GM12878 (cell line): ENCODE data around the gene DDO. TPM values are rescaled to one million over a fixed set of nuclear protein-coding genes. Genes with fewer than 3 reads are reported as not detected.

Source experiments
- ATAC-seq: fragments of 200-7000 bp; cut with Tn5 transposase; 3 replicates; pipeline ENCODE4 v1.9.1; 2020; ENCODE audit warnings: mild to moderate bottlenecking, moderate library complexity
- BruUV-seq: library from RNA; stranded (reverse); fragments of 400-500 nt; replicated peaks from 2 replicates; lab custom pipeline; 2021; lab: Mats Ljungman, UMichigan
- CTCF ChIA-PET: fragments of 300-600 bp; sonication (Branson Sonifier 250); formaldehyde crosslinking; extraction: SDS; loops from one replicate; lab custom pipeline; 2021; ENCODE audit warnings: inconsistent platforms; lab: Yijun Ruan, JAX
- POLR2A ChIA-PET: fragments of 350-600 bp; formaldehyde crosslinking; extraction: SDS; loops from one replicate; lab custom pipeline; 2021; ENCODE audit warnings: inconsistent platforms; lab: Charles Lee
- RAD21 ChIA-PET: fragments of 300-600 bp; sonication (Branson Sonifier 250); formaldehyde crosslinking; loops from one replicate; lab custom pipeline; 2023; ENCODE audit warnings: antibody characterized with exemption; ENCODE audit not compliant: unreplicated experiment; lab: Charles Lee
- SMC1A ChIA-PET: fragments of 300-600 bp; sonication (Branson Sonifier 250); formaldehyde crosslinking; loops from one replicate; lab custom pipeline; 2023; ENCODE audit not compliant: unreplicated experiment, uncharacterized antibody; lab: Charles Lee
- DNase-seq: peaks from one replicate; pipeline ENCODE4 v3.0.0-alpha.2; 2011; ENCODE audit warnings: low read depth, low spot score
- FAIRE-seq: peaks from 3 replicates; lab custom pipeline; 2011; peaks lifted over from hg19 to GRCh38; lab: Jason Lieb, UNC
- H2AFZ ChIP-seq: 2 replicates; pipeline ENCODE4 v1.6.0; 2011; ENCODE audit warnings: low read depth, low read length, control low read depth; ENCODE audit not compliant: control insufficient read depth
- H3K27ac ChIP-seq: 2 replicates; pipeline ENCODE4 v1.5.1; 2011; ENCODE audit warnings: control low read depth; ENCODE audit not compliant: control insufficient read depth, insufficient read depth
- H3K27me3 ChIP-seq, 2 experiments: replicated peaks in 1 of 2; 2 replicates each; pipeline versions ENCODE4 v1.6.0 to v1.6.1; 2011; ENCODE audit warnings: low read length in 1 of 2; ENCODE audit not compliant: control insufficient read depth in 2 of 2, insufficient read depth in 2 of 2
- H3K36me3 ChIP-seq, 2 experiments: 2 replicates each; pipeline ENCODE4 v1.5.1; 2011; ENCODE audit warnings: low read length in 1 of 2; ENCODE audit not compliant: control insufficient read depth in 2 of 2, insufficient read depth in 2 of 2
- H3K4me1 ChIP-seq: 2 replicates; pipeline ENCODE4 v1.6.1; 2011; ENCODE audit warnings: mild to moderate bottlenecking, low read length, moderate library complexity, mixed read lengths; ENCODE audit not compliant: control insufficient read depth, insufficient read depth
- H3K4me2 ChIP-seq: 2 replicates; pipeline ENCODE4 v1.6.0; 2011; ENCODE audit warnings: control low read depth; ENCODE audit not compliant: control insufficient read depth, insufficient read depth
- H3K4me3 ChIP-seq: fragments of 200-600 bp; sonication (generic); 2 replicates; pipeline ENCODE4 v1.5.1; 2016
- H3K79me2 ChIP-seq: 2 replicates; pipeline ENCODE4 v1.6.0; 2011; ENCODE audit warnings: low read length; ENCODE audit not compliant: control insufficient read depth, insufficient read depth
- H3K9ac ChIP-seq: 2 replicates; pipeline ENCODE4 v1.8.0; 2011; ENCODE audit warnings: low read length, control low read depth, mixed read lengths; ENCODE audit not compliant: control insufficient read depth, insufficient read depth
- H3K9me3 ChIP-seq: replicated peaks from 3 replicates; pipeline ENCODE4 v1.5.1; 2011; ENCODE audit warnings: mild to moderate bottlenecking, low read length; ENCODE audit not compliant: control insufficient read depth, insufficient read depth
- H4K20me1 ChIP-seq: 2 replicates; pipeline ENCODE4 v1.6.0; 2011; ENCODE audit not compliant: control insufficient read depth, insufficient read depth
- NR2F1 ChIP-seq: fragments of 450-650 bp; conservative IDR thresholded peaks from 2 replicates; pipeline ENCODE4 v1.6.1; 2017; ENCODE audit warnings: mild to moderate bottlenecking
- RELA ChIP-seq: fragments of 450-650 bp; IDR thresholded peaks from 2 replicates; pipeline ENCODE4 v1.8.0; 2014; ENCODE audit warnings: borderline replicate concordance; ENCODE audit not compliant: partially characterized antibody
- USF1 ChIP-seq: IDR thresholded peaks from 2 replicates; pipeline ENCODE4 v1.6.1; 2011; ENCODE audit warnings: borderline replicate concordance, low read depth, mild to moderate bottlenecking, moderate library complexity, mixed read lengths, low read length; ENCODE audit not compliant: insufficient read depth; ENCODE audit errors: extremely low read length
- WRNIP1 ChIP-seq: IDR thresholded peaks from 2 replicates; pipeline ENCODE4 v1.6.1; 2011; ENCODE audit warnings: low read depth, low read length, improper control_type of control experiment, borderline replicate concordance
- ZBTB40 ChIP-seq: fragments of 450-650 bp; IDR thresholded peaks from 2 replicates; pipeline ENCODE4 v1.6.1; 2016; ENCODE audit warnings: mild to moderate bottlenecking, moderate library complexity, borderline replicate concordance
- ZSCAN29 ChIP-seq: fragments of 450-650 bp; IDR thresholded peaks from 2 replicates; pipeline ENCODE4 v1.6.1; 2017; ENCODE audit warnings: mild to moderate bottlenecking, moderate library complexity
- WGBS: methylation state at CpG from one replicate; pipeline ENCODE4 v1.1.6; 2016; ENCODE audit warnings: low lambda C conversion rate; ENCODE audit not compliant: insufficient replicate concordance, insufficient coverage; ENCODE audit errors: missing lambda C conversion rate; 5-methylcytosine and 5-hydroxymethylcytosine counted together
- in situ Hi-C: fragments of 300-500 bp; cut with MboI; formaldehyde crosslinking; loops from 9 replicates; pipeline ENCODE4 v1.14.3; 2018; ENCODE audit warnings: mixed read lengths
- intact Hi-C: fragments of 100-400 bp; cut with micrococcal nuclease; formaldehyde crosslinking; loops from one replicate; pipeline ENCODE4 v1.14.2; 2022; ENCODE audit not compliant: unreplicated experiment
- polyA plus RNA-seq, 11 experiments: library from polyadenylated mRNA; depleted of rRNA in 4 of 11; unstranded in 6 of 11; stranded (reverse) in 5 of 11; fragments of >200 nt; fragmentation: Nextera tagmentation in 4 of 11; fragmentation: Illumina TruSeq in 1 of 11; extraction: Ambion mirVana in 4 of 11; extraction: Trizol in 1 of 11; gene quantifications; 1 replicate in 1 of 11; 2 replicates in 10 of 11; pipeline versions ENCODE4 v1.2.1 to v1.2.3, GENCODE V29; 2011 to 2016; ENCODE audit warnings: inconsistent platforms in 2 of 11, missing spikeins in 2 of 11, low read depth in 1 of 11
- total RNA-seq, 4 experiments: library from RNA; depleted of rRNA in 3 of 4; stranded (reverse); fragments of >200 nt in 3 of 4; fragmentation: Illumina TruSeq in 1 of 4; extraction: Trizol in 1 of 4; gene quantifications; 2 replicates each; pipeline versions ENCODE4 v1.2.1 to v1.2.3, GENCODE V29; 2013 to 2021

DDO gene
- total and polyA plus RNA-seq, 10 of the 15 experiments (the other 5 are each of a cell fraction or from before 2014, with no cell fraction given) = 0.04 to 0.14 (median 0.09) TPM; not detected in 6

- Histone ChIP-seq H3K9me3 (no peaks in the 10 kb centered on the region), H3K27me3 (no peaks in the 10 kb centered on the region; a peak in 3 of 4 replicates), H3K4me2 (no peak overlapping the region), H3K4me1 (no peaks in the 10 kb centered on the region), H3K79me2 (no peaks in the 10 kb centered on the region), H3K9ac (no peak overlapping the region), H3K36me3 (no peaks in the 10 kb centered on the region), H3K27ac (no peak overlapping the region), H2AFZ (no peak overlapping the region), H3K4me3 (no peak overlapping the region), H4K20me1 (no peaks in the 10 kb centered on the region)
- ChIA-PET CTCF (interaction anchor here (1.4 to 4.1 kb wide), 2 partner anchors 13 to 226 kb away, joined by 3 to 14 read pairs; no protein-coding TSS in a partner anchor), SMC1A (interaction anchor here (1.0 to 1.8 kb wide), 3 partner anchors 8 to 18 kb away, joined by 3 to 4 read pairs (median 3); no protein-coding TSS in a partner anchor), POLR2A (no interaction called here), RAD21 (interaction anchor here (1.1 kb wide), 1 partner anchor 12 kb away, joined by 3 read pairs; no protein-coding TSS in a partner anchor)
- ATAC-seq (no peak), FAIRE-seq (no peak), DNase-seq (no peak)
- 43% methylated on average over 8 of the region's 8 CpGs for WGBS
- TF ChIP-seq RELA (no peak), ZSCAN29 (no peak), WRNIP1 (no peak), USF1 (no peak), NR2F1 (no peak), ZBTB40 (no peak)
- intact Hi-C loops (no loop called here), in situ Hi-C loops (no loop called here)
- BruUV-seq = no TSS peak
Observed at GRCh38 chr6:110404607-110405006, 10.8 kb downstream of the DDO start.
